Esophagus squamous epithelium (tissue), 5 donors: ENCODE measurements around the gene UBE2H. TPM values are rescaled to one million over a fixed set of nuclear protein-coding genes. Genes with fewer than 3 reads are reported as not detected.
A peak's percentile ranks its signal among the peaks of the same experiment; 100 is the strongest.
"Not testable (repeated sequence)": the region's sequence is repeated elsewhere in the genome, so short reads cannot be mapped to it uniquely, and the experiment has no call there.

Source experiments
- DNase-seq: peaks from one replicate; lab custom pipeline; 2025; lab: John Stamatoyannopoulos, UW
- H3K27ac ChIP-seq, 4 donors: fragments of 200-600 bp; sonication (generic); one replicate each; pipeline ENCODE4 v1.5.1; 2016 to 2019; ENCODE audit warnings: mild to moderate bottlenecking in 1 of 4
- H3K27me3 ChIP-seq, 4 donors: fragments of 200-600 bp; sonication (generic); 1 replicate in 3 of 4; 2 replicates in 1 of 4; pipeline versions ENCODE4 v1.5.1 to v1.6.0; 2017 to 2021; ENCODE audit warnings: antibody characterized with exemption in 1 of 4
- H3K36me3 ChIP-seq, 3 donors: fragments of 200-600 bp; sonication (generic); one replicate each; pipeline ENCODE4 v1.5.1; 2016 to 2019
- H3K4me1 ChIP-seq, 3 donors: fragments of 200-600 bp; sonication (generic); one replicate each; pipeline ENCODE4 v1.5.1; 2017 to 2019
- H3K4me3 ChIP-seq, 4 donors: fragments of 200-600 bp; sonication (generic); 1 replicate in 3 of 4; 2 replicates in 1 of 4; pipeline ENCODE4 v1.5.1; 2016 to 2019; ENCODE audit warnings: mild to moderate bottlenecking in 2 of 4, moderate library complexity in 1 of 4
- H3K9me3 ChIP-seq, 3 donors: fragments of 200-600 bp; sonication (generic); one replicate each; pipeline ENCODE4 v1.5.1; 2016 to 2019
- POLR2A ChIP-seq, 4 donors: fragments of 450-650 bp; IDR thresholded peaks; one replicate each; pipeline ENCODE4 v1.6.1; 2017; ENCODE audit warnings: antibody characterized with exemption in 4 of 4, mild to moderate bottlenecking in 4 of 4, moderate library complexity in 3 of 4
- WGBS, 2 donors: methylation state at CpG; one replicate each; pipeline ENCODE4 v1.1.5; 2018; 5-methylcytosine and 5-hydroxymethylcytosine counted together
- intact Hi-C: fragments of 100-400 bp; cut with DNase I; formaldehyde crosslinking; loops from one replicate; pipeline ENCODE4 v1.15.0; 2022
- total RNA-seq, 4 donors: library from RNA; depleted of rRNA; stranded (reverse); fragments of >200 nt; gene quantifications; one replicate each; pipeline ENCODE4 v1.1.0, GENCODE V29; 2016
- TF ChIP-seq, protein P1 (sequence below), 6 experiments: fragments of 450-650 bp in 4 of 6; fragments of 200-600 bp in 2 of 6; sonication (generic) in 2 of 6; IDR thresholded peaks; one replicate each; pipeline ENCODE4 v1.5.1; 2016 to 2019; ENCODE audit warnings: antibody characterized with exemption in 6 of 6, mild to moderate bottlenecking in 4 of 6, moderate library complexity in 4 of 6
- donor health status: DM: yes; HTN: yes; CAD: no.

The UBE2H gene
- total RNA-seq, 4 donors from 2014 or later: 60.1 to 113 (median 88.7) TPM

DNA sequence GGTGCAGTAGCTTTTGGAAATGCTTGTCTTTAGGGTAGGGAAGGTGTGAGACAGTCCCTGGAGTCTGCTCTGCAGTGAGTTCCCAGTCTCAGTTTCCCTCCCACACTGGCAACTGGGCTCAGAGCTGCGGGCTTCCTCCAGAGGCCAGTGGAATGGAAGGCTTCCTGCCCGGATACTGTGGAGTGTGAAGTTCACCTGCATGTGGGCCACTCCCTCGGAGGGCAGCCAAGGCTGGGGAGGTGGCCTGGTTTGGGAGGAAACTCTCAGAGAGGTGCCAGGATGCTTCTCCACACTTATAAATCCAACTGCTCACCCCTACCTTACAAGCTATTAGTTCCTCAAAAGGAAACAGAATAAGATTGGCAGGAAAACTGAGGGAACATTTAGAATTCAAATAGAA, 18.1 kb upstream of the UBE2H start:
- Histone ChIP-seq H3K4me3 (no peak overlapping the region), H3K9me3 (no peaks in the 10 kb centered on the region), H3K27ac (peak overlapping the region; percentile 88 to 91 (median 90)), H3K36me3 (no peaks in the 10 kb centered on the region), H3K27me3 (no peaks in the 10 kb centered on the region), H3K4me1 (peaks cover 12 to 31% (median 14%) of the 10 kb centered on the region in 3 donors)
- 25 to 60% methylated on average over 1 of the region's 3 CpGs for WGBS, 2 donors
- intact Hi-C loops: no loop called here
- TF ChIP-seq POLR2A (IDR thresholded peaks at IDR 0.05): no peak
- TF ChIP-seq, protein P1, sequence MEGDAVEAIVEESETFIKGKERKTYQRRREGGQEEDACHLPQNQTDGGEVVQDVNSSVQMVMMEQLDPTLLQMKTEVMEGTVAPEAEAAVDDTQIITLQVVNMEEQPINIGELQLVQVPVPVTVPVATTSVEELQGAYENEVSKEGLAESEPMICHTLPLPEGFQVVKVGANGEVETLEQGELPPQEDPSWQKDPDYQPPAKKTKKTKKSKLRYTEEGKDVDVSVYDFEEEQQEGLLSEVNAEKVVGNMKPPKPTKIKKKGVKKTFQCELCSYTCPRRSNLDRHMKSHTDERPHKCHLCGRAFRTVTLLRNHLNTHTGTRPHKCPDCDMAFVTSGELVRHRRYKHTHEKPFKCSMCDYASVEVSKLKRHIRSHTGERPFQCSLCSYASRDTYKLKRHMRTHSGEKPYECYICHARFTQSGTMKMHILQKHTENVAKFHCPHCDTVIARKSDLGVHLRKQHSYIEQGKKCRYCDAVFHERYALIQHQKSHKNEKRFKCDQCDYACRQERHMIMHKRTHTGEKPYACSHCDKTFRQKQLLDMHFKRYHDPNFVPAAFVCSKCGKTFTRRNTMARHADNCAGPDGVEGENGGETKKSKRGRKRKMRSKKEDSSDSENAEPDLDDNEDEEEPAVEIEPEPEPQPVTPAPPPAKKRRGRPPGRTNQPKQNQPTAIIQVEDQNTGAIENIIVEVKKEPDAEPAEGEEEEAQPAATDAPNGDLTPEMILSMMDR (IDR thresholded peaks at IDR 0.05): no peak
- no peak for DNase-seq

DNA sequence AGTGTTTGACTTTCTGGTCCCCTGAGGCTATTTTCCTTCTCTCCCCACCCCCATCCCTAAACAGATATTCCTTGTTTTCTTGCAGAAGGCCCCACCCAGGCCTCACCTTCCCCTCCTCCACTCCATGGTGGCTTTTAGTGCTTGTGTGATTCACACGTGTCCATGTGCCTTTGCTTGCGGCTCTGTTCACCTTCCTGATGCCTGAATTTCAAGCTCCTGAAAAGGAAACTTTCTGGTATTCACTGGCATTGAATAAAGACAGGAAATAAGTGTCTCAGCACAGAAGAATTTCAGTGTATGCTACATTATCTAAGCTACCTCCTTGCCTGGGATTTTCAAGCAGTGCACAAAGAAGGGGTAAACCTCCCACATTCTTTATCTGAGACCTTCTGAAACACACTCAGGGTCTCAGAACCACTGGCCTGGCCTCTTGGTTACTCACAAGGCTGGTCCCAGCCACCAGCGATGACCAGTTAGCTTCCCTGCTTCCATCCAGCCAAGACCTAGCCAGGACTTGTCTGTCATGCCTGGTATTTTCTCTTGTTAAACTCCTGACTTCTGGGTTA, 17.2 kb upstream of the UBE2H start:
- intact Hi-C loops: no loop called here
- TF ChIP-seq, protein P1 (IDR thresholded peaks at IDR 0.05): no peak
- no peak for TF ChIP-seq POLR2A (IDR thresholded peaks at IDR 0.05)
- peaks cover 12 to 31% (median 14%) of the 10 kb centered on the region in 3 donors for H3K4me1 ChIP-seq
- H3K27ac ChIP-seq: peak overlapping the region; percentile 88 to 91 (median 90)
- H3K9me3 ChIP-seq: no peaks in the 10 kb centered on the region
- DNase-seq: peak; percentile 10
- H3K36me3 ChIP-seq: no peaks in the 10 kb centered on the region
- no peak overlapping the region for H3K4me3 ChIP-seq
- H3K27me3 ChIP-seq: no peaks in the 10 kb centered on the region
- 26 to 32% methylated on average over 3 of the region's 3 CpGs for WGBS, 2 donors

DNA sequence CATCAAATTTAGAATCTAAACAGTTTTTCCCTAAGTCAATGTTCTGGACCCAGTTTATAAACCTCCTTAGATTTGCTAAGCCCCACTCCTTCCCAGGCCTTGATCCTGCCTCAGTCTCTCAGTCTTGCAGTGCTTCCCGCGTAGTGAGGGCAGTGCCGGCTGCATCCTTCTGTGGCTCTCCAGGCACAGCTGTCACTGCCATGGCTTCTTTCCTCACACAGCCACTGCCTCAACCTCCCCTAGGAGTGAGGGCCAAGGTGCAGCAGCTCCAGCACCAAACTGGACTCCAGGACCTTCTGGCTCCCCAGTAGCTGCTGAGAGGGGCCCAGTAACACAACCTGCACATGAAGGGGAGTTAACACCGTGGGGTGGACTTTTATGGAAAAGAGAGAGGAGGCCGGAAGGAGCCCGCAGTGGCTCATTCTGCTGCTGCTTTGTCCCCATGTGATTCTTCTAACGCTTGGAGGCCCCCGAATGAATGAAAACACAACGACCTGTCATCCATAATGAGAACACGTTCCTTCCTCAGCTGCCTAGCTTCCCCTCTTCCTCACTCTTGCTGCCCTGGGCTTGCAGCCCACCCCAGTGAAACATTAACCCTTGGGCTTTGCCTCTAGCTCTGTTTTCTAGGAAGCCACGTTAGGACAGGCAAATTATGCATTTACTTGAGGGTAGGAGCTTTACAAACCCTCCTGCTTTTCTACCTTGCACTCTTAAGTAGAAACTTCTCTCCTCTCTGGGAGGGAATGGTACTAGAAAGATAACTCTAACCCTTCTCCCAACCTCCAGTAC, 16.0 kb upstream of the UBE2H start:
- Histone ChIP-seq H3K27me3 (no peaks in the 10 kb centered on the region), H3K9me3 (no peaks in the 10 kb centered on the region), H3K36me3 (no peaks in the 10 kb centered on the region), H3K4me3 (no peak overlapping the region), H3K27ac (peak overlapping the region in 3 of 4 donors; percentile 88 to 91 (median 89)), H3K4me1 (peaks cover 12 to 24% (median 14%) of the 10 kb centered on the region in 3 donors)
- no peak for DNase-seq
- 73 to 79% methylated on average over 9 to 11 of the region's 11 CpGs for WGBS, 2 donors
- TF ChIP-seq POLR2A (IDR thresholded peaks at IDR 0.05): no peak
- TF ChIP-seq, protein P1 (IDR thresholded peaks at IDR 0.05): no peak
- intact Hi-C loops: no loop called here

DNA sequence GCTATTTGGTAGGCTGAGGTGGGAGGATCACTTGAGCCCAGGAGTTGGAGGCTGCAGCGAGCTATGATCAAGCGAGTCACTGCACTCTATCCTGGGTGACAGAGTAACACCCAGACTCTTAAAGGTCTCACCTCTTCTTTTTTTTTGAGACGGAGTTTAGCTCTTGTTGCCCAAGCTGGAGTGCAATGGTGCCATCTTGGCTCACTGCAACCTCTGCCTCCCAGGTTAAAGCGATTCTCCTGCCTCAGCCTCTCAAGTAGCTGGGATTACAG, 7.4 kb upstream of the UBE2H start:
- H3K36me3 ChIP-seq, H3K9me3 ChIP-seq, H3K27me3 ChIP-seq, intact Hi-C loops, DNase-seq, H3K4me3 ChIP-seq: not testable (repeated sequence)
- H3K27ac ChIP-seq: peak overlapping the region in 1 of 4 donors; percentile 80
- H3K4me1 ChIP-seq: peaks cover 0 to 33% (median 19%) of the 10 kb centered on the region in 3 donors
- WGBS, 2 donors: 76 to 91% methylated on average over 4 of the region's 4 CpGs

DNA sequence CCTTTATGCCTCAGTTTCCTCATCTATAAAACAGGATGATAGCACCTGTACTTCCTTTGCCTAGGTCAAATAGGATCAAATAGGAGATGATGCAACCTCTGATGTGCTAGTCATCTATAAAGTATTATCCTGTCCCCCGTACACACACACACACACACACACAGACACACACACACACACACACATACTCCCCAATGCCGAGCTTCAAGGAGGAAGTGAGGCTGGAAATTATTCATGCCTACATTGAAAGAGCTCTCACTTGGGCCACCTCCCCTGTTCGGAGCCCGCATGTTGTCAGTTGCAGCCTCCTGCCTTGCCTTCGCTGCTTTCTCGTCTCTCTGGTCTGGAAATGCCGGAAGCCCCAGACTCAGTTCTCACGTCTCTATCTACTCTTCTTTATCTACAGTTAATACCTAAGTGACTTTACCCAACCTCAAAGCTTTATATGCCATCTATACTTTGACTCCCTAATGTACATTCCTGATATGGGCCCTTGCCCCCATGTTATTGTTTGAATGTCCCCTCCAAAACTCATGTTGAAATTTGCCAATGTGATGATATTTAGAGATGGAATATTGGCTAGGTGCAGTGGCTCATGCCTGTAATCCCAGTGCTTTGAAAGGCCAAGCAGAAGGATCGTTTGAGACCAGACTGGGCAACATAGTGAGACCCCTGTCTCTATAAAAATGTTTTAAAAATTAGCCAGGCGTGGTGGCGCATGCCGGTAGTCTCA, 6.9 kb upstream of the UBE2H start:
- TF ChIP-seq, protein P1 (IDR thresholded peaks at IDR 0.05): no peak
- Histone ChIP-seq H3K4me1 (peaks cover 0 to 33% (median 19%) of the 10 kb centered on the region in 3 donors), H3K27ac (peak overlapping the region in 3 of 4 donors; percentile 80 to 83 (median 80)), H3K27me3 (no peaks in the 10 kb centered on the region), H3K9me3 (no peaks in the 10 kb centered on the region), H3K36me3 (no peaks in the 10 kb centered on the region), H3K4me3 (no peak overlapping the region)
- no peak for DNase-seq
- WGBS, 2 donors: 71 to 82% methylated on average over 12 of the region's 12 CpGs
- intact Hi-C loops: no loop called here
